Neural cell (in vitro differentiated cells): ENCODE data around the gene PANK4. TPM values are rescaled to one million over a fixed set of nuclear protein-coding genes. Genes with fewer than 3 reads are reported as not detected.
"Not testable (repeated sequence)": the region's sequence is repeated elsewhere in the genome, so short reads cannot be mapped to it uniquely, and the experiment has no call there.

Experiments
- H2AFZ ChIP-seq: fragments of 200-600, 300-800 bp; sonication (generic), shearing (Covaris generic); 2 replicates; pipeline ENCODE4 v1.6.0; 2014; ENCODE audit warnings: low read depth, mild to moderate bottlenecking, antibody characterized with exemption, low read length, moderate library complexity
- H3F3A ChIP-seq: fragments of 200-600 bp; shearing (Covaris generic); 2 replicates; pipeline ENCODE4 v1.6.1; 2016; ENCODE audit warnings: mild to moderate bottlenecking, moderate library complexity, mixed read lengths, antibody characterized with exemption, low read length; ENCODE audit not compliant: insufficient read depth, poor library complexity, severe bottlenecking
- H3K27ac ChIP-seq: fragments of 200-600, 300-800 bp; sonication (generic), shearing (Covaris generic); 2 replicates; pipeline ENCODE4 v1.5.1; 2014; ENCODE audit warnings: mild to moderate bottlenecking, low read length, moderate library complexity
- H3K27me3 ChIP-seq: fragments of 300-800, 200-600 bp; sonication (generic), shearing (Covaris generic); 2 replicates; pipeline ENCODE4 v1.6.0; 2014; ENCODE audit warnings: mild to moderate bottlenecking, low read depth, low read length, moderate library complexity; ENCODE audit not compliant: insufficient read depth
- H3K36me3 ChIP-seq: fragments of 300-800, 200-600 bp; sonication (generic), shearing (Covaris generic); 2 replicates; pipeline ENCODE4 v1.5.1; 2014; ENCODE audit warnings: mild to moderate bottlenecking, antibody characterized with exemption, low read length, moderate library complexity; ENCODE audit not compliant: insufficient read depth
- H3K4me2 ChIP-seq: fragments of 300-800, 200-600 bp; sonication (generic), shearing (Covaris generic); 2 replicates; pipeline ENCODE4 v1.6.0; 2014; ENCODE audit warnings: mild to moderate bottlenecking, low read length
- H3K4me3 ChIP-seq: fragments of 300-800, 200-600 bp; sonication (generic), shearing (Covaris generic); 2 replicates; pipeline ENCODE4 v1.5.1; 2014; ENCODE audit warnings: mild to moderate bottlenecking, low read length, moderate library complexity
- H3K79me2 ChIP-seq: fragments of 200-600 bp; shearing (Covaris generic); replicated peaks from 2 replicates; pipeline ENCODE4 v1.6.0; 2014; ENCODE audit warnings: mild to moderate bottlenecking, low read length, moderate library complexity; ENCODE audit not compliant: insufficient read depth
- H3K9ac ChIP-seq: fragments of 300-800, 200-600 bp; sonication (generic), shearing (Covaris generic); 2 replicates; pipeline ENCODE4 v1.6.1; 2016; ENCODE audit warnings: mild to moderate bottlenecking, low read length, mixed read lengths
- H3K9me2 ChIP-seq: fragments of 200-600 bp; shearing (Covaris generic); 2 replicates; pipeline ENCODE4 v1.6.1; 2016; ENCODE audit warnings: mild to moderate bottlenecking, low read length, mixed read lengths; ENCODE audit not compliant: insufficient read depth
- H3K9me3 ChIP-seq: fragments of 200-600, 300-800 bp; sonication (generic), shearing (Covaris generic); 2 replicates; pipeline ENCODE4 v1.6.1; 2016; ENCODE audit warnings: mild to moderate bottlenecking, mixed run types, low read length, moderate library complexity, mixed read lengths
- H4K20me1 ChIP-seq: fragments of 200-600 bp; shearing (Covaris generic); 2 replicates; pipeline ENCODE4 v1.6.1; 2016; ENCODE audit warnings: mild to moderate bottlenecking, mixed run types; ENCODE audit not compliant: insufficient read depth
- CTCF ChIP-seq: fragments of 450-650 bp; IDR thresholded peaks from 2 replicates; pipeline ENCODE4 v1.5.1; 2014; ENCODE audit warnings: antibody characterized with exemption, mild to moderate bottlenecking, moderate library complexity; ENCODE audit not compliant: poor library complexity, severe bottlenecking
- EP300 ChIP-seq: fragments of 450-650 bp; conservative IDR thresholded peaks from 2 replicates; pipeline ENCODE4 v1.6.1; 2014; ENCODE audit warnings: antibody characterized with exemption, mild to moderate bottlenecking, moderate library complexity; ENCODE audit not compliant: poor library complexity, severe bottlenecking
- EZH2 ChIP-seq: fragments of 200-600, 300-800 bp; shearing (Covaris generic), sonication (generic); IDR thresholded peaks from 2 replicates; pipeline ENCODE4 v1.6.1; 2014; ENCODE audit warnings: antibody characterized with exemption, low read length, borderline replicate concordance, mild to moderate bottlenecking; ENCODE audit not compliant: insufficient read depth, poor library complexity, severe bottlenecking
- MXI1 ChIP-seq: fragments of 450-650 bp; conservative IDR thresholded peaks from 2 replicates; pipeline ENCODE4 v1.6.1; 2014; ENCODE audit warnings: antibody characterized with exemption, mild to moderate bottlenecking; ENCODE audit not compliant: poor library complexity, severe bottlenecking
- POLR2AphosphoS5 ChIP-seq: IDR thresholded peaks from 2 replicates; pipeline ENCODE4 v1.6.1; 2012
- RAD21 ChIP-seq: fragments of 450-650 bp; conservative IDR thresholded peaks from 2 replicates; pipeline ENCODE4 v1.6.1; 2014; ENCODE audit warnings: antibody characterized with exemption, mild to moderate bottlenecking, moderate library complexity
- REST ChIP-seq: IDR thresholded peaks from 2 replicates; pipeline ENCODE4 v1.6.1; 2012; ENCODE audit warnings: borderline replicate concordance
- SMC3 ChIP-seq: fragments of 450-650 bp; conservative IDR thresholded peaks from 2 replicates; pipeline ENCODE4 v1.6.1; 2014; ENCODE audit warnings: antibody characterized with exemption, mild to moderate bottlenecking, moderate library complexity; ENCODE audit not compliant: poor library complexity
- TAF1 ChIP-seq: IDR thresholded peaks from 2 replicates; pipeline ENCODE4 v1.6.1; 2012; ENCODE audit warnings: low read depth
- polyA plus RNA-seq: library from polyadenylated mRNA; depleted of rRNA; stranded (reverse); fragments of >200 nt; gene quantifications from 2 replicates; pipeline ENCODE4 v1.2.3, GENCODE V29; 2014

Gene PANK4
- polyA plus RNA-seq, 1 donor from 2014 or later = 37.9 TPM

DNA sequence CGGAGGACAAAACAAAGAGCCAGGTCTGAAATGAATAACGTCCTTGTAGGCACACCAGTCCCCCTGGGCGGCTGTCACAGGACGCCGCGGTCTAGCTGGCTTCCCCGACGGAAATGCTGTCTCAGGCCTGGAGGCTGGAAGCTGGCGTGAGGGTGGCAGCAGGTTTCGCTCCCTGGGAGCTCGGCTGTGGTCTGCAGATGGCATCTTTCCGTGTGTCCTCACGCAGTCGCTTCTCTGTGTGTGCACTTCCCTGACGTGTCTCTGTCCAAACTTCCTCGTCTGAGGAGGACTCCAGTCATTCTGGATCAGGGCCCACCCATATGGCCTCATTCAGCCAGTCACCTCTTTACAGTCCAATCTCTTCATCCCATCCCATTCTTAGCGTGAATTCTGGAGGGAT, 43.9 kb upstream of the PANK4 start:
- H2AFZ ChIP-seq = no peak overlapping the region
- H3K4me3 ChIP-seq = no peak overlapping the region
- H3K79me2 ChIP-seq = no peaks in the 10 kb centered on the region
- no peak overlapping the region for H3K27ac ChIP-seq
- H3F3A ChIP-seq = no peaks in the 10 kb centered on the region
- H4K20me1 ChIP-seq = no peaks in the 10 kb centered on the region
- no peak overlapping the region for H3K4me2 ChIP-seq
- H3K9me2 ChIP-seq = no peaks in the 10 kb centered on the region
- no peaks in the 10 kb centered on the region for H3K36me3 ChIP-seq
- no peak overlapping the region for H3K9ac ChIP-seq
- H3K9me3 ChIP-seq = peaks cover 3% of the 10 kb centered on the region
- H3K27me3 ChIP-seq = no peaks in the 10 kb centered on the region
- no peak for TF ChIP-seq MXI1
- TF ChIP-seq EZH2 = no peak
- no peak for TF ChIP-seq SMC3
- no peak for TF ChIP-seq REST
- no peak for TF ChIP-seq POLR2AphosphoS5
- no peak for TF ChIP-seq CTCF
- TF ChIP-seq EP300 = no peak
- TF ChIP-seq TAF1 = no peak
- no peak for TF ChIP-seq RAD21

DNA sequence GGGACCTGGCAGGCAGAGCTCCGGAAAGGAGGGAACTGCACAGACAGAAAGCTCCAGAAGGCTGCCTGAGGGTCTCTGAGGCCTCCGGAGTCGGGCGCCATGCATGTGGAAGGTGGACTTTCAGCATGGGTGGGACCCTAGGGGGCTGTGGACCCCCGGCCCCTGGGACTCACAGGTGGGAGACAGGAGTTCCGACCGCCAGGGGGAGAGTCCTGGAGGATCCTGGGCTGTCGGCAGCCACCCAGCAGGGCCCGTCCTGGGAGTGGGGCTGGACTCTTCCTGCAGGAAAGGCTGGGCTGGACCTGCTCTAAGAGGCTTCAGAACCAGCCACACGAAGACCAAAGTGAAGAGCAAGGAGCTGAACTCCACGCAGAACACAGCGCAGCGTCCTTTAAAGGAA, 43.3 kb upstream of the PANK4 start:
- H4K20me1 ChIP-seq, H3K9ac ChIP-seq, H3K27ac ChIP-seq, H3K4me2 ChIP-seq, H3K4me3 ChIP-seq, H3K9me3 ChIP-seq, H2AFZ ChIP-seq, H3F3A ChIP-seq, H3K79me2 ChIP-seq, H3K27me3 ChIP-seq, H3K36me3 ChIP-seq, H3K9me2 ChIP-seq: not testable (repeated sequence)

GRCh38 chr1:2569060-2569459, 42.7 kb upstream of the PANK4 start:
- Histone ChIP-seq H3K9me2 (no peaks in the 10 kb centered on the region), H3K4me2 (no peak overlapping the region), H3K27ac (no peak overlapping the region), H3K9ac (no peak overlapping the region), H3K36me3 (no peaks in the 10 kb centered on the region), H4K20me1 (no peaks in the 10 kb centered on the region), H3K79me2 (no peaks in the 10 kb centered on the region), H3K9me3 (peaks cover 3% of the 10 kb centered on the region), H3K27me3 (no peaks in the 10 kb centered on the region), H2AFZ (no peak overlapping the region), H3F3A (no peaks in the 10 kb centered on the region), H3K4me3 (no peak overlapping the region)
- no peak for TF ChIP-seq RAD21
- no peak for TF ChIP-seq MXI1
- TF ChIP-seq CTCF = no peak
- TF ChIP-seq EP300 = no peak
- no peak for TF ChIP-seq TAF1
- TF ChIP-seq POLR2AphosphoS5 = no peak
- TF ChIP-seq SMC3 = no peak
- TF ChIP-seq EZH2 = no peak
- TF ChIP-seq REST = no peak
